NCI-H1105 (cell line): ENCODE results near the gene MOCOS.

ENCODE experiments used
- DNase-seq: peaks from one replicate; lab custom pipeline; 2025; lab: John Stamatoyannopoulos, UW

Gene MOCOS

GRCh38 chr18:36304723-36305122, 117.4 kb downstream of the MOCOS start:
- no peak for DNase-seq

- DNase-seq: no peak
These were observed 118.1 kb downstream of the MOCOS start for GRCh38 chr18:36305375-36305774.

- no peak for DNase-seq
These were observed 120.2 kb downstream of the MOCOS start for GRCh38 chr18:36307513-36307912.

- no peak for DNase-seq
These were observed 121.6 kb downstream of the MOCOS start for GRCh38 chr18:36308711-36309435.

- DNase-seq: no peak
These were observed 122.4 kb downstream of the MOCOS start for GRCh38 chr18:36309436-36310391.

GRCh38 chr18:36311026-36311570, 123.8 kb downstream of the MOCOS start:
- no peak for DNase-seq

- DNase-seq: no peak
These were observed 125.6 kb downstream of the MOCOS start for GRCh38 chr18:36312806-36313395.

GRCh38 chr18:36314098-36314497, 126.8 kb downstream of the MOCOS start:
- no peak for DNase-seq

- DNase-seq: no peak
These were observed 127.5 kb downstream of the MOCOS start for GRCh38 chr18:36314754-36315153.

GRCh38 chr18:36315736-36316135, 128.4 kb downstream of the MOCOS start:
- no peak for DNase-seq

- DNase-seq: no peak
These were observed 128.9 kb downstream of the MOCOS start for GRCh38 chr18:36316246-36316645.
